Measurements from ENCODE around the gene PDCD5.

Gene PDCD5

GRCh38 chr19:32544917-32545316 lies 36.1 kb upstream of the PDCD5 start:
- TF ChIP-seq CTCF (IDR thresholded peaks at IDR 0.05) = no peak

GRCh38 chr19:32550666-32551065 lies 30.3 kb upstream of the PDCD5 start:
- no peak for TF ChIP-seq CTCF (IDR thresholded peaks at IDR 0.05)

GRCh38 chr19:32555786-32556185 lies 25.2 kb upstream of the PDCD5 start:
- no peak for TF ChIP-seq CTCF (IDR thresholded peaks at IDR 0.05)

GRCh38 chr19:32558607-32559228 lies 22.3 kb upstream of the PDCD5 start:
- no peak for TF ChIP-seq CTCF (IDR thresholded peaks at IDR 0.05)

GRCh38 chr19:32563761-32564160 lies 17.2 kb upstream of the PDCD5 start:
- no peak for TF ChIP-seq CTCF (IDR thresholded peaks at IDR 0.05)

GRCh38 chr19:32566246-32566830 lies 14.7 kb upstream of the PDCD5 start:
- no peak for TF ChIP-seq CTCF (IDR thresholded peaks at IDR 0.05)

- TF ChIP-seq CTCF (IDR thresholded peaks at IDR 0.05) = no peak
Measured at GRCh38 chr19:32567486-32567885, 13.5 kb upstream of the PDCD5 start.

Data from LNCAP (cell line).